A673 (cell line): ENCODE measurements around the gene TBC1D25. TPM values are rescaled to one million over a fixed set of nuclear protein-coding genes. Genes with fewer than 3 reads are reported as not detected.
A peak's percentile ranks its signal among the peaks of the same experiment; 100 is the strongest.

ENCODE experiments used
- BruUV-seq: library from RNA; stranded (reverse); fragments of 400-500 nt; replicated peaks from 2 replicates; lab custom pipeline; 2021; lab: Mats Ljungman, UMichigan
- CTCF ChIA-PET: fragments of 300-600 bp; sonication (Branson Sonifier 250); formaldehyde crosslinking; loops from one replicate; lab custom pipeline; 2022; ENCODE audit warnings: antibody characterized with exemption; lab: Charles Lee
- POLR2A ChIA-PET: fragments of 300-600 bp; sonication (Branson Sonifier 250); formaldehyde crosslinking; loops from one replicate; lab custom pipeline; 2022; ENCODE audit warnings: antibody characterized with exemption; ENCODE audit not compliant: low non-redundant PET; lab: Charles Lee
- DNase-seq: peaks from one replicate; pipeline ENCODE4 v3.0.0-alpha.2; 2015; ENCODE audit warnings: low spot score
- H3K27ac ChIP-seq: fragments of 200-600 bp; sonication (generic); 2 replicates; pipeline ENCODE4 v1.5.1; 2016; ENCODE audit warnings: mixed run types, low read depth, mild to moderate bottlenecking, mixed read lengths, antibody characterized with exemption, low read length; ENCODE audit not compliant: poor library complexity, severe bottlenecking
- H3K27me3 ChIP-seq: fragments of 200-600 bp; sonication (generic); replicated peaks from 2 replicates; pipeline ENCODE4 v1.6.1; 2017; ENCODE audit warnings: mixed run types, low read depth, mild to moderate bottlenecking, mixed read lengths, antibody characterized with exemption, low read length; ENCODE audit not compliant: insufficient read depth, poor library complexity
- H3K36me3 ChIP-seq: fragments of 200-600 bp; sonication (generic); 2 replicates; pipeline ENCODE4 v1.6.1; 2016; ENCODE audit warnings: mixed run types, mild to moderate bottlenecking, mixed read lengths, antibody characterized with exemption, low read length; ENCODE audit not compliant: insufficient read depth, poor library complexity, severe bottlenecking
- H3K4me1 ChIP-seq: fragments of 200-600 bp; sonication (generic); 2 replicates; pipeline ENCODE4 v1.6.1; 2017; ENCODE audit warnings: mixed run types, mild to moderate bottlenecking, mixed read lengths, antibody characterized with exemption, low read length; ENCODE audit not compliant: insufficient read depth, poor library complexity, severe bottlenecking
- H3K4me3 ChIP-seq: fragments of 200-600 bp; sonication (generic); 2 replicates; pipeline ENCODE4 v1.5.1; 2016; ENCODE audit warnings: low read depth, mixed run types, mild to moderate bottlenecking, mixed read lengths, low read length; ENCODE audit not compliant: poor library complexity, severe bottlenecking
- H3K9me3 ChIP-seq: fragments of 200-600 bp; sonication (generic); 2 replicates; pipeline ENCODE4 v1.6.1; 2016; ENCODE audit warnings: mixed run types, low read depth, mild to moderate bottlenecking, mixed read lengths, antibody characterized with exemption, low read length; ENCODE audit not compliant: poor library complexity, severe bottlenecking
- EZH2 ChIP-seq: fragments of 200-600 bp; sonication (generic); IDR thresholded peaks from 2 replicates; pipeline ENCODE4 v1.6.1; 2017; ENCODE audit warnings: borderline replicate concordance, low read depth, mild to moderate bottlenecking, mixed read lengths, antibody characterized with exemption, low read length; ENCODE audit not compliant: poor library complexity, severe bottlenecking
- intact Hi-C: fragments of 100-400 bp; cut with micrococcal nuclease; formaldehyde crosslinking; loops from one replicate; pipeline ENCODE4 v1.10.0; 2022; ENCODE audit not compliant: unreplicated experiment
- total RNA-seq: library from RNA; stranded (reverse); gene quantifications from 2 replicates; pipeline ENCODE4 v1.2.3, GENCODE V29; 2021
- TF ChIP-seq, protein P1 (sequence below): fragments of 300-800, 200-600 bp; sonication (generic); conservative IDR thresholded peaks from 2 replicates; pipeline ENCODE4 v1.5.1; 2017; ENCODE audit warnings: low read depth, mild to moderate bottlenecking, antibody characterized with exemption, low read length, moderate library complexity, mixed read lengths

The TBC1D25 gene
- total RNA-seq, 1 experiment from 2014 or later, result 10.8 TPM

DNA sequence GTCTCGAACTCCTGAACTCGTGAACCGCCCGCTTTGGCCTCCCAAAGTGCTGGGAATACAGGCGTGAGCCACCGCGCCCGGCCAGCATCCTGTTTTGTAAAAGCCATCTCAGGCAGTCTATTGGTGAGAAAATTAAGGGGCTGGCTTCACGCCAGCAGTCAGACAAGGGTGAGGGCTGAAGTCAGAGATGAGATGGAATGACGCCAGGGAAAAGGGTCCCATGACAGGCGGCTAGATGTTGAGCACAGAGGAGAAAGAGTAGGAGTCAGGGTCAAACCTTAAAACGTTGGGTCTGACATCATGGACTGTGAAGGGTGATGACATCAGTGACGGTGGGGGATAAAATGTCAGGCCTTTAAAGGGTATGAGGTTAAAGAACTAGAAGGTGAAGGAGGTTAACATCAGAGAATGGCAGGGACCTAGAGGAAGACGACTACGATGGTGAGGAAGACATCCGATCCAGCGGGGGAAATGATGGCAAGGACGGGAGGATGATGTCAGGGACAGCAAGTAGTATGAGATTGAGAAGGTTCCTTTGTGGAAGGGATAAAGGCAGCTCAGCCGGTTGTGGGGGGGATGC lies 34.3 kb downstream of the TBC1D25 start:
- intact Hi-C loops, result no loop called here
- no peaks in the 10 kb centered on the region for H3K27me3 ChIP-seq
- DNase-seq, result peak; percentile 49
- H3K9me3 ChIP-seq, result no peaks in the 10 kb centered on the region
- POLR2A ChIA-PET, result interaction anchor here (0.6 to 0.7 kb wide), 2 partner anchors 22 to 103 kb away, joined by 4 to 16 read pairs; no protein-coding TSS in a partner anchor
- TF ChIP-seq EZH2, result no peak
- TF ChIP-seq, protein P1, sequence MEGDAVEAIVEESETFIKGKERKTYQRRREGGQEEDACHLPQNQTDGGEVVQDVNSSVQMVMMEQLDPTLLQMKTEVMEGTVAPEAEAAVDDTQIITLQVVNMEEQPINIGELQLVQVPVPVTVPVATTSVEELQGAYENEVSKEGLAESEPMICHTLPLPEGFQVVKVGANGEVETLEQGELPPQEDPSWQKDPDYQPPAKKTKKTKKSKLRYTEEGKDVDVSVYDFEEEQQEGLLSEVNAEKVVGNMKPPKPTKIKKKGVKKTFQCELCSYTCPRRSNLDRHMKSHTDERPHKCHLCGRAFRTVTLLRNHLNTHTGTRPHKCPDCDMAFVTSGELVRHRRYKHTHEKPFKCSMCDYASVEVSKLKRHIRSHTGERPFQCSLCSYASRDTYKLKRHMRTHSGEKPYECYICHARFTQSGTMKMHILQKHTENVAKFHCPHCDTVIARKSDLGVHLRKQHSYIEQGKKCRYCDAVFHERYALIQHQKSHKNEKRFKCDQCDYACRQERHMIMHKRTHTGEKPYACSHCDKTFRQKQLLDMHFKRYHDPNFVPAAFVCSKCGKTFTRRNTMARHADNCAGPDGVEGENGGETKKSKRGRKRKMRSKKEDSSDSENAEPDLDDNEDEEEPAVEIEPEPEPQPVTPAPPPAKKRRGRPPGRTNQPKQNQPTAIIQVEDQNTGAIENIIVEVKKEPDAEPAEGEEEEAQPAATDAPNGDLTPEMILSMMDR, result no peak
- H3K4me3 ChIP-seq, result peak overlapping the region; percentile 71
- TSS peak; percentile 87 for BruUV-seq
- H3K4me1 ChIP-seq, result peaks cover 4% of the 10 kb centered on the region
- H3K27ac ChIP-seq, result peak overlapping the region; percentile 99
- CTCF ChIA-PET, result no interaction called here
- H3K36me3 ChIP-seq, result peaks cover 34% of the 10 kb centered on the region

DNA sequence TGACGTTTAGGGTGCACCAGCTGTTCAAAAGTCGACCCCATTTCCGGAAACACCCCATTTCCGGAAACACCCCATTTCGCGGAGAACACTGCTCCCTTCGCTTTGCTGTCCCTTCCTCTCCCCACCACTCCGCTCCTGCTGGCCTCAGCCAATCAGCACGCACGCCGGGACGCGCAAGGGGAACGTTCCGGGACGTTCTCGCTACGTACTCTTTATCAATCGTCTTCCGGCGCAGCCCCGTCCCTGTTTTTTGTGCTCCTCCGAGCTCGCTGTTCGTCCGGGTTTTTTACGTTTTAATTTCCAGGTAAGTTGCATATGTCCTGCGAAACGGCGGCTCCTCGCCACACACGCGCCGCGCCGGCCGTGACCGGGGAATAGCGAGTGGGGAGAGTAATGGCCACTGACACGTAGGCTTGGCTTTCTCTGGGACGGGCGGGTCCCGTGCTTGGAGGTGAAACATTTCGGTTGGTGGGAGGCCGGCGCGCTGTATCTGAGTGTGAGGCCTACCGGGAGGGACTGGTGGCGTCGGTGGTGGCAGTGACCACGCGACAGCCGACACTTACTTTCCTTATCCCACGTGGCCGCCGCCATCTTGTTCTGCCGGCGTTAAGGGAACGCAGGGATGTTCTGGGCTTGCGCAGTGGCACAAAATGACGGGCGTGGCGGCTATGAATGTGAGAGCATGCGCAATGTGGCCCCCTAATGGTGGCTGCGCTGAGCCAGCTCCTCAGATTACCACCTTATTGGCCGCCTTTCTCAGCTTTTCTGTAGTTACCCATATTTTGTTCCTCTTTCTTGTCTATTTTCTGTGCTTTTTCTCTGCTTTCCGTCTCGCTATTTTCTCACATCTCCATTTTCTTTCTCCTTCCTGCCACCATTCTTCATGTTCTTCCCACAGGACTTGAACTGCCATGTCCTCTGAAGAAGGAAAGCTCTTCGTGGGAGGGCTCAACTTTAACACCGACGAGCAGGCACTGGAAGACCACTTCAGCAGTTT lies 35.1 kb downstream of the TBC1D25 start, which contains the start of gene RBM3:
TSS of gene RBM3 (plus strand) at position 215 of the 997 bp plus-strand sequence. CDS start at position 912, 697 bp downstream.
- intact Hi-C loops, result no loop called here
- DNase-seq, result peak; percentile 96
- peaks cover 38% of the 10 kb centered on the region for H3K36me3 ChIP-seq
- H3K4me3 ChIP-seq, result peak within 1 kb of the TSS; percentile 71
- no peaks in the 10 kb centered on the region for H3K27me3 ChIP-seq
- no peaks in the 10 kb centered on the region for H3K9me3 ChIP-seq
- TF ChIP-seq EZH2, result no peak
- TF ChIP-seq, protein P1, result peak; percentile 46
- CTCF ChIA-PET, result interaction anchor here (0.6 to 0.7 kb wide), 2 partner anchors 15 to 992 kb away, joined by 3 read pairs; no protein-coding TSS in a partner anchor
- H3K4me1 ChIP-seq, result peaks cover 4% of the 10 kb centered on the region
- H3K27ac ChIP-seq, result peak within 1 kb of the TSS; percentile 99
- TSS peak; percentile 72 for BruUV-seq
- POLR2A ChIA-PET, result interaction anchor here (0.6 to 0.7 kb wide), 2 partner anchors 22 to 102 kb away, joined by 4 to 16 read pairs; no protein-coding TSS in a partner anchor

DNA sequence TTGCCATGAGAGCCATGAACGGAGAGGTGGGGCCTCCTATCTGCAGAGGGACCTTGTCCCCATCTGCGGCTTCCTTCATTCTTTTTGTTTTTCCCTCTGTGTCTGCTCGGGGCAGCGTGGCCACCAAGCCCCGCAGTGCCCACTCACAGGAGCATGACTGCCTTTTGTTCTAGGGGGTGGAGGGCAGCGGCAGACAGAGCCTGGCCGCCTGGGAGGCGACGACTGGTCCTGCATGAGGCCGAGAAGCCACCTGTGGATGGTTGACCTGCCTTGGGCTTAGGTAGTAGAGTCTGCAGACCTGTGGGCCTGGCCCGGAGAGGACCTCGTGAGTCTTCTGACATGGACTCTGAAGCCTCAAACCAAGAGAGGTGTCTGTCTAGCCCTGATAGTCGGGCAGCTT lies 36.1 kb downstream of the TBC1D25 start:
- H3K36me3 ChIP-seq, result peaks cover 40% of the 10 kb centered on the region
- CTCF ChIA-PET, result no interaction called here
- H3K27ac ChIP-seq, result peak overlapping the region; percentile 99
- H3K4me3 ChIP-seq, result peak overlapping the region; percentile 71
- DNase-seq, result no peak
- no peaks in the 10 kb centered on the region for H3K9me3 ChIP-seq
- BruUV-seq, result no TSS peak
- intact Hi-C loops, result no loop called here
- H3K4me1 ChIP-seq, result peaks cover 4% of the 10 kb centered on the region
- TF ChIP-seq, protein P1, result no peak
- no peak for TF ChIP-seq EZH2
- POLR2A ChIA-PET, result interaction anchor here (0.6 kb wide), 1 partner anchor 426 kb away, joined by 7 read pairs; no protein-coding TSS in a partner anchor
- H3K27me3 ChIP-seq, result no peaks in the 10 kb centered on the region
